ENCODE data around the gene MAP3K7. TPM values are rescaled to one million over a fixed set of nuclear protein-coding genes. Genes with fewer than 3 reads are reported as not detected.

Gene MAP3K7
- total RNA-seq, 1 donor from 2014 or later: 40.5 TPM

- Mint-ChIP-seq H3K27ac (ENCODE audit: unreplicated experiment) (no peak overlapping the region), H3K9me3 (ENCODE audit: unreplicated experiment) (no peaks in the 10 kb centered on the region), H3K4me1 (ENCODE audit: unreplicated experiment) (peaks cover 19% of the 10 kb centered on the region), H3K4me3 (ENCODE audit: unreplicated experiment) (no peak overlapping the region), H3K36me3 (ENCODE audit: low read depth, unreplicated experiment) (no peaks in the 10 kb centered on the region), H3K27me3 (ENCODE audit: unreplicated experiment) (peaks cover 2% of the 10 kb centered on the region)
- DNase-seq (ENCODE audit: low spot score): no peak
- TF ChIP-seq CTCF (IDR thresholded peaks at IDR 0.05; ENCODE audit: unreplicated experiment): no peak
Measured at GRCh38 chr6:90502381-90502780, 84.5 kb downstream of the MAP3K7 start.

GRCh38 chr6:90500458-90500857 lies 86.4 kb downstream of the MAP3K7 start:
- Mint-ChIP-seq H3K4me3 (ENCODE audit: unreplicated experiment) (no peak overlapping the region), H3K27ac (ENCODE audit: unreplicated experiment) (no peak overlapping the region), H3K36me3 (ENCODE audit: low read depth, unreplicated experiment) (peaks cover 5% of the 10 kb centered on the region), H3K27me3 (ENCODE audit: unreplicated experiment) (peaks cover 2% of the 10 kb centered on the region), H3K9me3 (ENCODE audit: unreplicated experiment) (no peaks in the 10 kb centered on the region), H3K4me1 (ENCODE audit: unreplicated experiment) (peaks cover 33% of the 10 kb centered on the region)
- no peak for TF ChIP-seq CTCF (IDR thresholded peaks at IDR 0.05; ENCODE audit: unreplicated experiment)
- no peak for DNase-seq (ENCODE audit: low spot score)

- Mint-ChIP-seq H3K4me1 (ENCODE audit: unreplicated experiment) (peaks cover 48% of the 10 kb centered on the region), H3K27ac (ENCODE audit: unreplicated experiment) (no peak overlapping the region), H3K27me3 (ENCODE audit: unreplicated experiment) (peaks cover 2% of the 10 kb centered on the region), H3K36me3 (ENCODE audit: low read depth, unreplicated experiment) (peaks cover 5% of the 10 kb centered on the region), H3K4me3 (ENCODE audit: unreplicated experiment) (peak overlapping the region; percentile 32), H3K9me3 (ENCODE audit: unreplicated experiment) (no peaks in the 10 kb centered on the region)
- no peak for TF ChIP-seq CTCF (IDR thresholded peaks at IDR 0.05; ENCODE audit: unreplicated experiment)
- no peak for DNase-seq (ENCODE audit: low spot score)
Measured at GRCh38 chr6:90497411-90497810, 89.5 kb downstream of the MAP3K7 start.

- Mint-ChIP-seq H3K27ac (ENCODE audit: unreplicated experiment) (peak overlapping the region; percentile 65), H3K27me3 (ENCODE audit: unreplicated experiment) (peaks cover 4% of the 10 kb centered on the region), H3K9me3 (ENCODE audit: unreplicated experiment) (no peaks in the 10 kb centered on the region), H3K4me1 (ENCODE audit: unreplicated experiment) (peaks cover 55% of the 10 kb centered on the region), H3K4me3 (ENCODE audit: unreplicated experiment) (no peak overlapping the region), H3K36me3 (ENCODE audit: low read depth, unreplicated experiment) (peaks cover 5% of the 10 kb centered on the region)
- TF ChIP-seq CTCF (IDR thresholded peaks at IDR 0.05; ENCODE audit: unreplicated experiment): no peak
- DNase-seq (ENCODE audit: low spot score): no peak
Measured at GRCh38 chr6:90496258-90497016, 90.4 kb downstream of the MAP3K7 start.

- Mint-ChIP-seq H3K27me3 (ENCODE audit: unreplicated experiment) (peaks cover 4% of the 10 kb centered on the region), H3K4me1 (ENCODE audit: unreplicated experiment) (peaks cover 58% of the 10 kb centered on the region), H3K27ac (ENCODE audit: unreplicated experiment) (peak overlapping the region; percentile 32), H3K4me3 (ENCODE audit: unreplicated experiment) (no peak overlapping the region), H3K36me3 (ENCODE audit: low read depth, unreplicated experiment) (peaks cover 5% of the 10 kb centered on the region), H3K9me3 (ENCODE audit: unreplicated experiment) (no peaks in the 10 kb centered on the region)
- DNase-seq (ENCODE audit: low spot score): no peak
- no peak for TF ChIP-seq CTCF (IDR thresholded peaks at IDR 0.05; ENCODE audit: unreplicated experiment)
Measured at GRCh38 chr6:90495216-90495817, 91.6 kb downstream of the MAP3K7 start.
